GM23338 (cell line): Measurements from ENCODE around the gene OR13C9. TPM values are rescaled to one million over a fixed set of nuclear protein-coding genes. Genes with fewer than 3 reads are reported as not detected.

Source experiments
- ATAC-seq: fragments of 200-7000 bp; cut with Tn5 transposase; 3 replicates; pipeline ENCODE4 v1.9.1; 2020
- DNase-seq: peaks from one replicate; pipeline ENCODE4 v3.0.0-alpha.2; 2015; ENCODE audit warnings: low spot score
- H2AFZ ChIP-seq: fragments of 200-600 bp; sonication (generic); 2 replicates; pipeline ENCODE4 v1.8.0; 2016; ENCODE audit warnings: antibody characterized with exemption, mild to moderate bottlenecking, moderate library complexity
- H3F3A ChIP-seq: fragments of 200-600 bp; sonication (generic); replicated peaks from 2 replicates; pipeline ENCODE4 v1.8.0; 2017; ENCODE audit warnings: antibody characterized with exemption, mixed run types, low read depth
- H3K27ac ChIP-seq: fragments of 200-600 bp; sonication (generic); 2 replicates; pipeline ENCODE4 v1.6.1; 2016; ENCODE audit warnings: low read depth
- H3K27me3 ChIP-seq: fragments of 200-600 bp; sonication (generic); 2 replicates; pipeline ENCODE4 v1.8.0; 2016; ENCODE audit warnings: mild to moderate bottlenecking, mixed run types, moderate library complexity; ENCODE audit not compliant: insufficient read depth
- H3K36me3 ChIP-seq: fragments of 200-600 bp; sonication (generic); 2 replicates; pipeline ENCODE4 v1.8.0; 2016; ENCODE audit warnings: mild to moderate bottlenecking; ENCODE audit not compliant: insufficient read depth
- H3K4me1 ChIP-seq: fragments of 200-600 bp; sonication (generic); 2 replicates; pipeline ENCODE4 v1.8.0; 2016; ENCODE audit warnings: mild to moderate bottlenecking, moderate library complexity; ENCODE audit not compliant: insufficient read depth
- H3K4me2 ChIP-seq: fragments of 200-600 bp; sonication (generic); 2 replicates; pipeline ENCODE4 v1.7.1; 2017; ENCODE audit warnings: mixed run types
- H3K4me3 ChIP-seq: fragments of 200-600 bp; sonication (generic); 2 replicates; pipeline ENCODE4 v1.6.1; 2016; ENCODE audit warnings: mixed run types
- H3K79me2 ChIP-seq: fragments of 200-600 bp; sonication (generic); replicated peaks from 2 replicates; pipeline ENCODE4 v1.8.0; 2017; ENCODE audit warnings: mild to moderate bottlenecking; ENCODE audit not compliant: insufficient read depth
- H3K9me2 ChIP-seq: fragments of 200-600 bp; sonication (generic); 2 replicates; pipeline ENCODE4 v1.8.0; 2017; ENCODE audit not compliant: insufficient read depth
- H4K20me1 ChIP-seq: fragments of 200-600 bp; sonication (generic); replicated peaks from 2 replicates; pipeline ENCODE4 v1.8.0; 2017; ENCODE audit warnings: mild to moderate bottlenecking; ENCODE audit not compliant: insufficient read depth
- H3K27ac Mint-ChIP-seq: 2 replicates; pipeline ENCODE4 v1.8.0; 2020; ENCODE audit warnings: inconsistent platforms, mild to moderate bottlenecking, moderate library complexity, mixed read lengths
- H3K27me3 Mint-ChIP-seq: 3 replicates; pipeline ENCODE4 v1.8.0; 2022; ENCODE audit warnings: low read depth, mild to moderate bottlenecking, moderate library complexity, mixed read lengths, inconsistent platforms; ENCODE audit not compliant: insufficient read depth, poor library complexity
- H3K36me3 Mint-ChIP-seq: 3 replicates; pipeline ENCODE4 v1.8.0; 2021; ENCODE audit warnings: low read depth, mild to moderate bottlenecking, inconsistent platforms, moderate library complexity, mixed read lengths
- H3K4me1 Mint-ChIP-seq: 3 replicates; pipeline ENCODE4 v1.8.0; 2020; ENCODE audit warnings: mild to moderate bottlenecking, inconsistent platforms, mixed read lengths
- H3K4me3 Mint-ChIP-seq: 3 replicates; pipeline ENCODE4 v1.8.0; 2021; ENCODE audit warnings: moderate library complexity, mild to moderate bottlenecking, inconsistent platforms, mixed read lengths
- H3K9me3 Mint-ChIP-seq: 3 replicates; pipeline ENCODE4 v1.8.0; 2020; ENCODE audit warnings: moderate library complexity, mild to moderate bottlenecking, inconsistent platforms, mixed read lengths
- polyA plus RNA-seq: library from polyadenylated mRNA; unstranded; fragments of >200 nt; fragmentation: Nextera tagmentation; extraction: Ambion mirVana; gene quantifications from 2 replicates; pipeline ENCODE4 v1.2.1, GENCODE V29; 2016
- total RNA-seq: library from RNA; depleted of rRNA; stranded (reverse); fragments of >200 nt; shearing (Covaris generic); gene quantifications from 2 replicates; pipeline ENCODE4 v1.2.3, GENCODE V29; 2014
- TF ChIP-seq, protein P1 (sequence below): fragments of 250-450 bp; sonication (Bioruptor Pico); IDR thresholded peaks from 2 replicates; pipeline ENCODE4 v1.5.0; 2020; ENCODE audit warnings: mild to moderate bottlenecking, moderate library complexity
- TF ChIP-seq, protein P2 (sequence below), 2 experiments: fragments of 200-600 bp in 1 of 2; sonication (generic) in 1 of 2; conservative IDR thresholded peaks; 2 replicates each; pipeline versions ENCODE4 v1.5.1 to v1.6.1; 2016 to 2017; ENCODE audit warnings: antibody characterized with exemption in 2 of 2, low read depth in 2 of 2, mild to moderate bottlenecking in 2 of 2, moderate library complexity in 1 of 2
- TF ChIP-seq, protein P3 (sequence below): IDR thresholded peaks from one replicate; pipeline ENCODE4 v1.6.1; 2018; ENCODE audit warnings: antibody characterized with exemption; ENCODE audit not compliant: unreplicated experiment

The OR13C9 gene
- total and polyA plus RNA-seq, 2 experiments from 2014 or later, result not detected

- TF ChIP-seq, protein P1, sequence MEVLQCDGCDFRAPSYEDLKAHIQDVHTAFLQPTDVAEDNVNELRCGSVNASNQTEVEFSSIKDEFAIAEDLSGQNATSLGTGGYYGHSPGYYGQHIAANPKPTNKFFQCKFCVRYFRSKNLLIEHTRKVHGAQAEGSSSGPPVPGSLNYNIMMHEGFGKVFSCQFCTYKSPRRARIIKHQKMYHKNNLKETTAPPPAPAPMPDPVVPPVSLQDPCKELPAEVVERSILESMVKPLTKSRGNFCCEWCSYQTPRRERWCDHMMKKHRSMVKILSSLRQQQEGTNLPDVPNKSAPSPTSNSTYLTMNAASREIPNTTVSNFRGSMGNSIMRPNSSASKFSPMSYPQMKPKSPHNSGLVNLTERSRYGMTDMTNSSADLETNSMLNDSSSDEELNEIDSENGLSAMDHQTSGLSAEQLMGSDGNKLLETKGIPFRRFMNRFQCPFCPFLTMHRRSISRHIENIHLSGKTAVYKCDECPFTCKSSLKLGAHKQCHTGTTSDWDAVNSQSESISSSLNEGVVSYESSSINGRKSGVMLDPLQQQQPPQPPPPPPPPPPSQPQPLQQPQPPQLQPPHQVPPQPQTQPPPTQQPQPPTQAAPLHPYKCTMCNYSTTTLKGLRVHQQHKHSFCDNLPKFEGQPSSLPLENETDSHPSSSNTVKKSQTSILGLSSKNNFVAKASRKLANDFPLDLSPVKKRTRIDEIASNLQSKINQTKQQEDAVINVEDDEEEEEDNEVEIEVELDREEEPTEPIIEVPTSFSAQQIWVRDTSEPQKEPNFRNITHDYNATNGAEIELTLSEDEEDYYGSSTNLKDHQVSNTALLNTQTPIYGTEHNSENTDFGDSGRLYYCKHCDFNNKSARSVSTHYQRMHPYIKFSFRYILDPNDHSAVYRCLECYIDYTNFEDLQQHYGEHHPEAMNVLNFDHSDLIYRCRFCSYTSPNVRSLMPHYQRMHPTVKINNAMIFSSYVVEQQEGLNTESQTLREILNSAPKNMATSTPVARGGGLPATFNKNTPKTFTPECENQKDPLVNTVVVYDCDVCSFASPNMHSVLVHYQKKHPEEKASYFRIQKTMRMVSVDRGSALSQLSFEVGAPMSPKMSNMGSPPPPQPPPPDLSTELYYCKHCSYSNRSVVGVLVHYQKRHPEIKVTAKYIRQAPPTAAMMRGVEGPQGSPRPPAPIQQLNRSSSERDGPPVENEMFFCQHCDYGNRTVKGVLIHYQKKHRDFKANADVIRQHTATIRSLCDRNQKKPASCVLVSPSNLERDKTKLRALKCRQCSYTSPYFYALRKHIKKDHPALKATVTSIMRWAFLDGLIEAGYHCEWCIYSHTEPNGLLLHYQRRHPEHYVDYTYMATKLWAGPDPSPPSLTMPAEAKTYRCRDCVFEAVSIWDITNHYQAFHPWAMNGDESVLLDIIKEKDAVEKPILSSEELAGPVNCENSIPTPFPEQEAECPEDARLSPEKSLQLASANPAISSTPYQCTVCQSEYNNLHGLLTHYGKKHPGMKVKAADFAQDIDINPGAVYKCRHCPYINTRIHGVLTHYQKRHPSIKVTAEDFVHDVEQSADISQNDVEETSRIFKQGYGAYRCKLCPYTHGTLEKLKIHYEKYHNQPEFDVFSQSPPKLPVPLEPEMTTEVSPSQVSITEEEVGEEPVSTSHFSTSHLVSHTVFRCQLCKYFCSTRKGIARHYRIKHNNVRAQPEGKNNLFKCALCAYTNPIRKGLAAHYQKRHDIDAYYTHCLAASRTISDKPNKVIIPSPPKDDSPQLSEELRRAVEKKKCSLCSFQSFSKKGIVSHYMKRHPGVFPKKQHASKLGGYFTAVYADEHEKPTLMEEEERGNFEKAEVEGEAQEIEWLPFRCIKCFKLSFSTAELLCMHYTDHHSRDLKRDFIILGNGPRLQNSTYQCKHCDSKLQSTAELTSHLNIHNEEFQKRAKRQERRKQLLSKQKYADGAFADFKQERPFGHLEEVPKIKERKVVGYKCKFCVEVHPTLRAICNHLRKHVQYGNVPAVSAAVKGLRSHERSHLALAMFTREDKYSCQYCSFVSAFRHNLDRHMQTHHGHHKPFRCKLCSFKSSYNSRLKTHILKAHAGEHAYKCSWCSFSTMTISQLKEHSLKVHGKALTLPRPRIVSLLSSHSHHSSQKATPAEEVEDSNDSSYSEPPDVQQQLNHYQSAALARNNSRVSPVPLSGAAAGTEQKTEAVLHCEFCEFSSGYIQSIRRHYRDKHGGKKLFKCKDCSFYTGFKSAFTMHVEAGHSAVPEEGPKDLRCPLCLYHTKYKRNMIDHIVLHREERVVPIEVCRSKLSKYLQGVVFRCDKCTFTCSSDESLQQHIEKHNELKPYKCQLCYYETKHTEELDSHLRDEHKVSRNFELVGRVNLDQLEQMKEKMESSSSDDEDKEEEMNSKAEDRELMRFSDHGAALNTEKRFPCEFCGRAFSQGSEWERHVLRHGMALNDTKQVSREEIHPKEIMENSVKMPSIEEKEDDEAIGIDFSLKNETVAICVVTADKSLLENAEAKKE (CRISPR knock-in tag), result no peak
- TF ChIP-seq, protein P2, sequence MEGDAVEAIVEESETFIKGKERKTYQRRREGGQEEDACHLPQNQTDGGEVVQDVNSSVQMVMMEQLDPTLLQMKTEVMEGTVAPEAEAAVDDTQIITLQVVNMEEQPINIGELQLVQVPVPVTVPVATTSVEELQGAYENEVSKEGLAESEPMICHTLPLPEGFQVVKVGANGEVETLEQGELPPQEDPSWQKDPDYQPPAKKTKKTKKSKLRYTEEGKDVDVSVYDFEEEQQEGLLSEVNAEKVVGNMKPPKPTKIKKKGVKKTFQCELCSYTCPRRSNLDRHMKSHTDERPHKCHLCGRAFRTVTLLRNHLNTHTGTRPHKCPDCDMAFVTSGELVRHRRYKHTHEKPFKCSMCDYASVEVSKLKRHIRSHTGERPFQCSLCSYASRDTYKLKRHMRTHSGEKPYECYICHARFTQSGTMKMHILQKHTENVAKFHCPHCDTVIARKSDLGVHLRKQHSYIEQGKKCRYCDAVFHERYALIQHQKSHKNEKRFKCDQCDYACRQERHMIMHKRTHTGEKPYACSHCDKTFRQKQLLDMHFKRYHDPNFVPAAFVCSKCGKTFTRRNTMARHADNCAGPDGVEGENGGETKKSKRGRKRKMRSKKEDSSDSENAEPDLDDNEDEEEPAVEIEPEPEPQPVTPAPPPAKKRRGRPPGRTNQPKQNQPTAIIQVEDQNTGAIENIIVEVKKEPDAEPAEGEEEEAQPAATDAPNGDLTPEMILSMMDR (conservative IDR thresholded peaks at IDR 0.05; ENCODE audit: low read depth in 2 of 2), result no peak
These were observed 45.4 kb downstream of the OR13C9 start (continued) for GRCh38 chr9:104572612-104573011.

DNA sequence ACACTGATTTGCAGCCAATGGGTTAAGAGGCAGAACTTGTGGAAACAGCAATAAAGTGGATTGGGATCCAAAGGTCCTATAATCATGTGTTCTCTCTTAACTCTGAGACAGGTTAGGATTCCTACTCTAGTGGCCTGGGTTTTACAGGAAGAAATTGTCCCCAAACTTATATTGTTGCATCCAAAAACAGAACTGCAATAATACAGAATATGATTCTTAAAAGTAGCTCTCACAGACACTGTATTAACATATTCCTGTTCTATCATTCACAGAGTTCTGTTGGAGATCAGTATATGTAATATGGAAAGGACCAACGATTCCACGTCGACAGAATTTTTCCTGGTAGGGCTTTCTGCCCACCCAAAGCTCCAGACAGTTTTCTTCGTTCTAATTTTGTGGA lies 49.1 kb downstream of the OR13C9 start, which contains the start of gene OR13C8:
OR13C8 (plus strand) TSS at position 301 of the 400 bp plus-strand sequence; CDS start at position 301, 0 bp downstream.
- no peaks in the 10 kb centered on the region for H3F3A ChIP-seq
- H3K36me3 Mint-ChIP-seq, result no peaks in the 10 kb centered on the region
- no peak within 1 kb of the TSS for H3K27ac ChIP-seq
- no peak within 1 kb of the TSS for H3K27ac Mint-ChIP-seq
- no peaks in the 10 kb centered on the region for H3K79me2 ChIP-seq
- no peaks in the 10 kb centered on the region for H3K36me3 ChIP-seq
- H3K27me3 Mint-ChIP-seq, result no peaks in the 10 kb centered on the region
- DNase-seq (no peak), ATAC-seq (no peak)
- H4K20me1 ChIP-seq, result no peaks in the 10 kb centered on the region
- no peak within 1 kb of the TSS for H3K4me2 ChIP-seq
- H2AFZ ChIP-seq, result no peak within 1 kb of the TSS
- H3K9me2 ChIP-seq, result 0 out of 2 replicates have a peak, but pooled peaks cover 2% of the 10 kb centered on the region
- H3K4me1 ChIP-seq, result no peaks in the 10 kb centered on the region
- no peaks in the 10 kb centered on the region for H3K27me3 ChIP-seq
- H3K9me3 Mint-ChIP-seq, result peaks cover 6% of the 10 kb centered on the region; the same call in 2 of the 3 replicates
- H3K4me3 Mint-ChIP-seq, result no peak within 1 kb of the TSS
- H3K4me1 Mint-ChIP-seq, result no peaks in the 10 kb centered on the region
- no peak within 1 kb of the TSS for H3K4me3 ChIP-seq
- TF ChIP-seq, protein P3, sequence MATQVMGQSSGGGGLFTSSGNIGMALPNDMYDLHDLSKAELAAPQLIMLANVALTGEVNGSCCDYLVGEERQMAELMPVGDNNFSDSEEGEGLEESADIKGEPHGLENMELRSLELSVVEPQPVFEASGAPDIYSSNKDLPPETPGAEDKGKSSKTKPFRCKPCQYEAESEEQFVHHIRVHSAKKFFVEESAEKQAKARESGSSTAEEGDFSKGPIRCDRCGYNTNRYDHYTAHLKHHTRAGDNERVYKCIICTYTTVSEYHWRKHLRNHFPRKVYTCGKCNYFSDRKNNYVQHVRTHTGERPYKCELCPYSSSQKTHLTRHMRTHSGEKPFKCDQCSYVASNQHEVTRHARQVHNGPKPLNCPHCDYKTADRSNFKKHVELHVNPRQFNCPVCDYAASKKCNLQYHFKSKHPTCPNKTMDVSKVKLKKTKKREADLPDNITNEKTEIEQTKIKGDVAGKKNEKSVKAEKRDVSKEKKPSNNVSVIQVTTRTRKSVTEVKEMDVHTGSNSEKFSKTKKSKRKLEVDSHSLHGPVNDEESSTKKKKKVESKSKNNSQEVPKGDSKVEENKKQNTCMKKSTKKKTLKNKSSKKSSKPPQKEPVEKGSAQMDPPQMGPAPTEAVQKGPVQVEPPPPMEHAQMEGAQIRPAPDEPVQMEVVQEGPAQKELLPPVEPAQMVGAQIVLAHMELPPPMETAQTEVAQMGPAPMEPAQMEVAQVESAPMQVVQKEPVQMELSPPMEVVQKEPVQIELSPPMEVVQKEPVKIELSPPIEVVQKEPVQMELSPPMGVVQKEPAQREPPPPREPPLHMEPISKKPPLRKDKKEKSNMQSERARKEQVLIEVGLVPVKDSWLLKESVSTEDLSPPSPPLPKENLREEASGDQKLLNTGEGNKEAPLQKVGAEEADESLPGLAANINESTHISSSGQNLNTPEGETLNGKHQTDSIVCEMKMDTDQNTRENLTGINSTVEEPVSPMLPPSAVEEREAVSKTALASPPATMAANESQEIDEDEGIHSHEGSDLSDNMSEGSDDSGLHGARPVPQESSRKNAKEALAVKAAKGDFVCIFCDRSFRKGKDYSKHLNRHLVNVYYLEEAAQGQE, result no peak
- TF ChIP-seq, protein P1 (CRISPR knock-in tag), result no peak
